NCI-H1930 (cell line): ENCODE measurements around the gene RCN2.
"Not testable (repeated sequence)": the region's sequence is repeated elsewhere in the genome, so short reads cannot be mapped to it uniquely, and the experiment has no call there.

Experiments
- DNase-seq, 2 experiments: peaks; one replicate each; lab custom pipeline; 2025; lab: John Stamatoyannopoulos, UW

RCN2 gene

GRCh38 chr15:76931397-76932134 lies at the start of gene RCN2:
Gene RCN2, plus strand, starts transcription at chr15:76931749. Its CDS starts 93 bp downstream, at chr15:76931842.
- peak; percentile 72 to 84 for DNase-seq

GRCh38 chr15:76885212-76885611 lies 46.3 kb upstream of the RCN2 start:
- DNase-seq = no peak

- DNase-seq = not testable (repeated sequence)
Observed at GRCh38 chr15:76887280-76888141, 44.0 kb upstream of the RCN2 start.

GRCh38 chr15:76892836-76893235 lies 38.7 kb upstream of the RCN2 start:
- DNase-seq = not testable (repeated sequence)

GRCh38 chr15:76894174-76894573 lies 37.4 kb upstream of the RCN2 start:
- DNase-seq = no peak

GRCh38 chr15:76898102-76898501 lies 33.4 kb upstream of the RCN2 start:
- no peak for DNase-seq

GRCh38 chr15:76899176-76899930 lies 32.2 kb upstream of the RCN2 start:
- DNase-seq = not testable (repeated sequence)

- DNase-seq = not testable (repeated sequence)
Observed at GRCh38 chr15:76899931-76900310, 31.6 kb upstream of the RCN2 start.

- no peak for DNase-seq
Observed at GRCh38 chr15:76901965-76902364, 29.6 kb upstream of the RCN2 start.

- DNase-seq = no peak
Observed at GRCh38 chr15:76903251-76903681, 28.3 kb upstream of the RCN2 start.

GRCh38 chr15:76904461-76905012 lies 27.0 kb upstream of the RCN2 start:
- no peak for DNase-seq

- DNase-seq = peak; percentile 67 to 83
Observed at GRCh38 chr15:76905013-76905839, 26.3 kb upstream of the RCN2 start, which contains the start of gene SCAPER. Gene SCAPER, minus strand, starts transcription at chr15:76905340. Its CDS starts 21,523 bp downstream, at chr15:76883817.

GRCh38 chr15:76905855-76906254 lies 25.7 kb upstream of the RCN2 start:
- DNase-seq = no peak

- no peak for DNase-seq
Observed at GRCh38 chr15:76912430-76912829, 19.1 kb upstream of the RCN2 start.

GRCh38 chr15:76913737-76914136 lies 17.8 kb upstream of the RCN2 start:
- no peak for DNase-seq

- DNase-seq = no peak
Observed at GRCh38 chr15:76916369-76916768, 15.2 kb upstream of the RCN2 start.

- no peak for DNase-seq
Observed at GRCh38 chr15:76928201-76928600, 3.3 kb upstream of the RCN2 start.

- no peak for DNase-seq
Observed at GRCh38 chr15:76929011-76929760, 2.4 kb upstream of the RCN2 start.

GRCh38 chr15:76930831-76931396 lies 635 bp upstream of the RCN2 start:
- DNase-seq = no peak
